22Rv1 (cell line): ENCODE measurements around the gene TMC3.

Experiments
- H3K27ac ChIP-seq: fragments of 450-650 bp; 2 replicates; pipeline ENCODE4 v1.5.1; 2017
- CTCF ChIP-seq: fragments of 450-650 bp; IDR thresholded peaks from 2 replicates; pipeline ENCODE4 v1.5.1; 2017; ENCODE audit warnings: mild to moderate bottlenecking
- ZFX ChIP-seq: fragments of 450-650 bp; IDR thresholded peaks from 2 replicates; pipeline ENCODE4 v1.6.1; 2017; ENCODE audit warnings: antibody characterized with exemption, borderline replicate concordance

TMC3 gene

GRCh38 chr15:81293728-81294515, 80.1 kb downstream of the TMC3 start:
- no peak overlapping the region for H3K27ac ChIP-seq
- TF ChIP-seq CTCF (no peak), ZFX (no peak)

DNA sequence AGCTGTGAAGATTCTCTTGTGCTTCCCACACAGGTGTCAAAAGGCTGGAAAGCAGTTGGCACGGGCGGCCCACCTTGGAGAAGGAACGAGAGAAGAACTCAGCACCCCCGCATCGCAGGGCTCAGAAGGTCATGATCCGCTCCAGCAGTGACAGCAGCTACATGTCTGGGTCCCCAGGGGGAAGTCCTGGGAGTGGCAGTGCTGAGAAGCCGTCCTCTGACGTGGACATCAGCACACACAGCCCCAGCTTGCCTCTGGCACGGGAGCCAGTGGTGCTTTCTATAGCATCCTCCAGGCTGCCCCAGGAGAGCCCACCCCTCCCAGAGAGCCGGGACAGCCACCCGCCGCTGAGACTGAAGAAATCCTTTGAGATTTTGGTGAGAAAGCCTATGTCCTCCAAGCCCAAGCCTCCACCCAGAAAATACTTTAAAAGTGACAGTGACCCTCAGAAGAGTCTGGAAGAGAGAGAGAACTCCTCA, 81.5 kb downstream of the TMC3 start:
- TF ChIP-seq CTCF: no peak
- TF ChIP-seq ZFX: no peak
- no peak overlapping the region for H3K27ac ChIP-seq

- no peak for TF ChIP-seq CTCF
- no peak for TF ChIP-seq ZFX
- no peak overlapping the region for H3K27ac ChIP-seq
These were observed 82.0 kb downstream of the TMC3 start for GRCh38 chr15:81291916-81292522.

DNA sequence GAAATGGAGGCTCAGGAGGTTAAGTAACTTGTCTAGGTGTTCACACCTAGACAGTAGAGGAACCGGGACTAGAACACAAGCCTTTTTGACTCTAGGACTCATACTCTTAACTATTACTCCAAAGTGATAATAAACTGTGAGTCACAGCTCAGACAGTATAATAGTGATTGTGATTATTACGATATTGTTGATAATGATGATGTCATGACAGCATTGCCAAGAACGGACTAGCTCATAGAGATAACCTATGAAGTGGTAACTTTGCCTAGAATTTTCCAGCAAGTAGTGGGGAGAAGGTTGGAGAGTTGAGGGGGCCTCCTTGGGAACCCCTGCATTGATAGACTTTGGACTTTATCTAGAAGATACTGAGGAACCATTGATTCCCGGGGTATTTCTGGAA, 84.1 kb downstream of the TMC3 start:
- TF ChIP-seq ZFX (no peak), CTCF (no peak)
- no peak overlapping the region for H3K27ac ChIP-seq

GRCh38 chr15:81288616-81289015, 85.4 kb downstream of the TMC3 start:
- TF ChIP-seq ZFX (no peak), CTCF (no peak)
- H3K27ac ChIP-seq: no peak overlapping the region

DNA sequence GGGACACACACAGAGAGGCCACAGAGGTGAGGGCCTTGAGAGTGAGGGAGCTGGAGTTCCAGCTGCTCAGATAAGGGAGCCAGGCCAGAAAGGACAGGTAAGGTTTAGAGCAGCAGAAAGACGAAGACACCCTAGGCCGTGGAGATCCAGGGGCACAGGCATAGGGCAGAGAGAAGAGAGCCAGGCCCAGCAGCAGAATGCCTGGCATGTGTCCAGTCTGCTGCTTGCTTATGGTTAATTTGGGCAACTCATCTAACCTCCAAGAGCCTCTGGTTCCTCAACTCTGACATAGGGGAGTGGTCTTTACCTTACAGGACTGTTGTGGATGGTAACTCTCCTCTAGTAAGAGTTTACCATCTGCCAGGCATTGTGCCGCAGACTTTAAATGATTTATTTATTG, 86.0 kb downstream of the TMC3 start:
- H3K27ac ChIP-seq: no peak overlapping the region
- TF ChIP-seq CTCF: no peak
- no peak for TF ChIP-seq ZFX

GRCh38 chr15:81286621-81287121, 87.3 kb downstream of the TMC3 start:
- no peak overlapping the region for H3K27ac ChIP-seq
- no peak for TF ChIP-seq ZFX
- TF ChIP-seq CTCF: no peak
